SU-DHL-6 (cell line): Measurements from ENCODE around the gene TGFB2.

Source experiments
- EZH2phosphoT487 ChIP-seq: fragments of 200-600 bp; sonication (generic), shearing (Covaris generic); conservative IDR thresholded peaks from 2 replicates; pipeline ENCODE4 v1.6.1; 2018; ENCODE audit warnings: mild to moderate bottlenecking, antibody characterized with exemption, low read length, moderate library complexity, mixed read lengths
- TF ChIP-seq, protein P1 (sequence below): fragments of 200-600 bp; sonication (generic); IDR thresholded peaks from one replicate; pipeline ENCODE4 v1.5.1; 2017; ENCODE audit warnings: antibody characterized with exemption, mild to moderate bottlenecking, low read length, moderate library complexity; ENCODE audit not compliant: insufficient read depth, poor library complexity, severe bottlenecking

- TF ChIP-seq, protein P1, sequence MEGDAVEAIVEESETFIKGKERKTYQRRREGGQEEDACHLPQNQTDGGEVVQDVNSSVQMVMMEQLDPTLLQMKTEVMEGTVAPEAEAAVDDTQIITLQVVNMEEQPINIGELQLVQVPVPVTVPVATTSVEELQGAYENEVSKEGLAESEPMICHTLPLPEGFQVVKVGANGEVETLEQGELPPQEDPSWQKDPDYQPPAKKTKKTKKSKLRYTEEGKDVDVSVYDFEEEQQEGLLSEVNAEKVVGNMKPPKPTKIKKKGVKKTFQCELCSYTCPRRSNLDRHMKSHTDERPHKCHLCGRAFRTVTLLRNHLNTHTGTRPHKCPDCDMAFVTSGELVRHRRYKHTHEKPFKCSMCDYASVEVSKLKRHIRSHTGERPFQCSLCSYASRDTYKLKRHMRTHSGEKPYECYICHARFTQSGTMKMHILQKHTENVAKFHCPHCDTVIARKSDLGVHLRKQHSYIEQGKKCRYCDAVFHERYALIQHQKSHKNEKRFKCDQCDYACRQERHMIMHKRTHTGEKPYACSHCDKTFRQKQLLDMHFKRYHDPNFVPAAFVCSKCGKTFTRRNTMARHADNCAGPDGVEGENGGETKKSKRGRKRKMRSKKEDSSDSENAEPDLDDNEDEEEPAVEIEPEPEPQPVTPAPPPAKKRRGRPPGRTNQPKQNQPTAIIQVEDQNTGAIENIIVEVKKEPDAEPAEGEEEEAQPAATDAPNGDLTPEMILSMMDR, result no peak
- no peak for TF ChIP-seq EZH2phosphoT487
Measured at GRCh38 chr1:218384581-218384993, 39.5 kb downstream of the TGFB2 start.
